Measurements from ENCODE around the gene RNF25.

The RNF25 gene

DNA sequence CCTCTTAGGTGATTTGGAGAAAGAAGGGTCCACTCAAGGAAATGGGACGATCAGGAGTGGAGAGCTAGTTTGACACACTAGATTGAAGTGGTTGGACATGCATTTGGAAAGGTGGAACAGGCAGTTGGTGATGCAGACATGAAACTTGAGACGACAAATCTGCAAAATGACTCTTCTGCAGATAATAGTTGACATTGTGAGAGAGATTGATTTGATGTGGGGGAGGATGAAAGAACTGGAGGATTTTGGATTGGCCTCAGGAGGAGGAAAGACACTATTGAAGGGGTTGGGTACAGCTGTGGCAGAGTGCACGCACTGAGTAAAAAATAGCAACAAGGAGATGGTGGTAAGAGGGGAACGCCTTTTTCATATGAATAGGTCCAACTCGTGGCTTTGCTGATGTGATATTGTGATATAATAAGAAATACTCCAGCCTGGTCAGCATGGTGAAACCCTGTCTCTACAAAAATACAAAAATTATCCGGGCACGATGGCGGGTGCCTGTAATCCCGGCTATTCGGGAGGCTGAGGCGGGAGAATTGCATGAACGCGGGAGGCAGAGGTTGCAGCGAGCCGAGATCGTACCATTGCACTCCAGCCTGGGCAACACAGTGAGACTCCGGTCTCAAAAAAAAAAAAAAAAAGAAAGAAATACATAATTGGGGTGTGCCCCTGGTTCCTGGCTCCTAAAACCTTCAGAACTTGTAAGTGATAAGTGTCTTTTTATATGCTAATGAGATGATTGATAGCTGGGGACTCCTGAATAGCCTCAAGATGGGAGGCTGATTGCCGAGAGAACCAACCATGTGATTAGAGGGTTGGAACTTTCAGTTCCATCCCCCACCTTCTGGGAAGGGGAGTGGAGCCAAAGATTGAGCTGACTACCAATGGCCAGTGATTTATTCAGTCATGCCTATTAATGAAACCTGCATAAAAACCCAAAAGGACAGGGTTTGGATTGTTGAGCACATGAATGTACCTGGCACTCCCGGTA, 48.5 kb upstream of the RNF25 start (continued):
- TF ChIP-seq, protein P1, sequence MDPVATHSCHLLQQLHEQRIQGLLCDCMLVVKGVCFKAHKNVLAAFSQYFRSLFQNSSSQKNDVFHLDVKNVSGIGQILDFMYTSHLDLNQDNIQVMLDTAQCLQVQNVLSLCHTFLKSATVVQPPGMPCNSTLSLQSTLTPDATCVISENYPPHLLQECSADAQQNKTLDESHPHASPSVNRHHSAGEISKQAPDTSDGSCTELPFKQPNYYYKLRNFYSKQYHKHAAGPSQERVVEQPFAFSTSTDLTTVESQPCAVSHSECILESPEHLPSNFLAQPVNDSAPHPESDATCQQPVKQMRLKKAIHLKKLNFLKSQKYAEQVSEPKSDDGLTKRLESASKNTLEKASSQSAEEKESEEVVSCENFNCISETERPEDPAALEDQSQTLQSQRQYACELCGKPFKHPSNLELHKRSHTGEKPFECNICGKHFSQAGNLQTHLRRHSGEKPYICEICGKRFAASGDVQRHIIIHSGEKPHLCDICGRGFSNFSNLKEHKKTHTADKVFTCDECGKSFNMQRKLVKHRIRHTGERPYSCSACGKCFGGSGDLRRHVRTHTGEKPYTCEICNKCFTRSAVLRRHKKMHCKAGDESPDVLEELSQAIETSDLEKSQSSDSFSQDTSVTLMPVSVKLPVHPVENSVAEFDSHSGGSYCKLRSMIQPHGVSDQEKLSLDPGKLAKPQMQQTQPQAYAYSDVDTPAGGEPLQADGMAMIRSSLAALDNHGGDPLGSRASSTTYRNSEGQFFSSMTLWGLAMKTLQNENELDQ (tag by site-specific recombination; IDR thresholded peaks at IDR 0.05; ENCODE audit: low read depth), result no peak
- TF ChIP-seq KLF8 (tag by site-specific recombination; IDR thresholded peaks at IDR 0.05) (0 out of 2 replicates have a peak, but pooled peaks have one; percentile 27), ZNF701 (tag by site-specific recombination; IDR thresholded peaks at IDR 0.05) (no peak), ZNF311 (tag by site-specific recombination; IDR thresholded peaks at IDR 0.05; ENCODE audit: borderline replicate concordance) (no peak), ZNF600 (tag by site-specific recombination; IDR thresholded peaks at IDR 0.05) (0 out of 2 replicates have a peak, but pooled peaks have one; percentile 29), ZNF335 (tag by site-specific recombination; conservative IDR thresholded peaks at IDR 0.05) (no peak), ZNF621 (tag by site-specific recombination; IDR thresholded peaks at IDR 0.05) (no peak), ZXDB (tag by site-specific recombination; IDR thresholded peaks at IDR 0.05) (peak; percentile 54; the same call in 1 of the 2 replicates), SP7 (tag by site-specific recombination; IDR thresholded peaks at IDR 0.05) (peak; percentile 65), ZNF426 (tag by site-specific recombination; IDR thresholded peaks at IDR 0.05) (no peak), ZNF10 (tag by site-specific recombination; IDR thresholded peaks at IDR 0.05) (no peak), ZNF223 (tag by site-specific recombination; IDR thresholded peaks at IDR 0.05) (peak; percentile 74; the same call in 1 of the 2 replicates), ZNF48 (tag by site-specific recombination; IDR thresholded peaks at IDR 0.05) (no peak), ZBTB21 (tag by site-specific recombination; IDR thresholded peaks at IDR 0.05) (no peak), ZFHX2 (tag by site-specific recombination; conservative IDR thresholded peaks at IDR 0.05) (peak; percentile 28; the same call in 1 of the 2 replicates), GFI1B (tag by site-specific recombination; IDR thresholded peaks at IDR 0.05) (peak; percentile 96), ZNF629 (tag by site-specific recombination; IDR thresholded peaks at IDR 0.05) (peak; percentile 23; the same call in 1 of the 2 replicates), ZEB2 (tag by site-specific recombination; IDR thresholded peaks at IDR 0.05) (no peak), EGR2 (tag by site-specific recombination; IDR thresholded peaks at IDR 0.05; ENCODE audit: low read depth) (peak; percentile 17; the same call in 1 of the 2 replicates)
- TF ChIP-seq, protein P2, sequence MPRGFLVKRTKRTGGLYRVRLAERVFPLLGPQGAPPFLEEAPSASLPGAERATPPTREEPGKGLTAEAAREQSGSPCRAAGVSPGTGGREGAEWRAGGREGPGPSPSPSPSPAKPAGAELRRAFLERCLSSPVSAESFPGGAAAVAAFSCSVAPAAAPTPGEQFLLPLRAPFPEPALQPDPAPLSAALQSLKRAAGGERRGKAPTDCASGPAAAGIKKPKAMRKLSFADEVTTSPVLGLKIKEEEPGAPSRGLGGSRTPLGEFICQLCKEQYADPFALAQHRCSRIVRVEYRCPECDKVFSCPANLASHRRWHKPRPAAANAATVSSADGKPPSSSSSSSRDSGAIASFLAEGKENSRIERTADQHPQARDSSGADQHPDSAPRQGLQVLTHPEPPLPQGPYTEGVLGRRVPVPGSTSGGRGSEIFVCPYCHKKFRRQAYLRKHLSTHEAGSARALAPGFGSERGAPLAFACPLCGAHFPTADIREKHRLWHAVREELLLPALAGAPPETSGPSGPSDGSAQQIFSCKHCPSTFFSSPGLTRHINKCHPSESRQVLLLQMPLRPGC (tag by site-specific recombination; IDR thresholded peaks at IDR 0.05), result 0 out of 2 replicates have a peak, but pooled peaks have one; percentile 35
- TF ChIP-seq, protein P3, sequence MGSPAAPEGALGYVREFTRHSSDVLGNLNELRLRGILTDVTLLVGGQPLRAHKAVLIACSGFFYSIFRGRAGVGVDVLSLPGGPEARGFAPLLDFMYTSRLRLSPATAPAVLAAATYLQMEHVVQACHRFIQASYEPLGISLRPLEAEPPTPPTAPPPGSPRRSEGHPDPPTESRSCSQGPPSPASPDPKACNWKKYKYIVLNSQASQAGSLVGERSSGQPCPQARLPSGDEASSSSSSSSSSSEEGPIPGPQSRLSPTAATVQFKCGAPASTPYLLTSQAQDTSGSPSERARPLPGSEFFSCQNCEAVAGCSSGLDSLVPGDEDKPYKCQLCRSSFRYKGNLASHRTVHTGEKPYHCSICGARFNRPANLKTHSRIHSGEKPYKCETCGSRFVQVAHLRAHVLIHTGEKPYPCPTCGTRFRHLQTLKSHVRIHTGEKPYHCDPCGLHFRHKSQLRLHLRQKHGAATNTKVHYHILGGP (tag by site-specific recombination; IDR thresholded peaks at IDR 0.05), result no peak
- TF ChIP-seq, protein P4, sequence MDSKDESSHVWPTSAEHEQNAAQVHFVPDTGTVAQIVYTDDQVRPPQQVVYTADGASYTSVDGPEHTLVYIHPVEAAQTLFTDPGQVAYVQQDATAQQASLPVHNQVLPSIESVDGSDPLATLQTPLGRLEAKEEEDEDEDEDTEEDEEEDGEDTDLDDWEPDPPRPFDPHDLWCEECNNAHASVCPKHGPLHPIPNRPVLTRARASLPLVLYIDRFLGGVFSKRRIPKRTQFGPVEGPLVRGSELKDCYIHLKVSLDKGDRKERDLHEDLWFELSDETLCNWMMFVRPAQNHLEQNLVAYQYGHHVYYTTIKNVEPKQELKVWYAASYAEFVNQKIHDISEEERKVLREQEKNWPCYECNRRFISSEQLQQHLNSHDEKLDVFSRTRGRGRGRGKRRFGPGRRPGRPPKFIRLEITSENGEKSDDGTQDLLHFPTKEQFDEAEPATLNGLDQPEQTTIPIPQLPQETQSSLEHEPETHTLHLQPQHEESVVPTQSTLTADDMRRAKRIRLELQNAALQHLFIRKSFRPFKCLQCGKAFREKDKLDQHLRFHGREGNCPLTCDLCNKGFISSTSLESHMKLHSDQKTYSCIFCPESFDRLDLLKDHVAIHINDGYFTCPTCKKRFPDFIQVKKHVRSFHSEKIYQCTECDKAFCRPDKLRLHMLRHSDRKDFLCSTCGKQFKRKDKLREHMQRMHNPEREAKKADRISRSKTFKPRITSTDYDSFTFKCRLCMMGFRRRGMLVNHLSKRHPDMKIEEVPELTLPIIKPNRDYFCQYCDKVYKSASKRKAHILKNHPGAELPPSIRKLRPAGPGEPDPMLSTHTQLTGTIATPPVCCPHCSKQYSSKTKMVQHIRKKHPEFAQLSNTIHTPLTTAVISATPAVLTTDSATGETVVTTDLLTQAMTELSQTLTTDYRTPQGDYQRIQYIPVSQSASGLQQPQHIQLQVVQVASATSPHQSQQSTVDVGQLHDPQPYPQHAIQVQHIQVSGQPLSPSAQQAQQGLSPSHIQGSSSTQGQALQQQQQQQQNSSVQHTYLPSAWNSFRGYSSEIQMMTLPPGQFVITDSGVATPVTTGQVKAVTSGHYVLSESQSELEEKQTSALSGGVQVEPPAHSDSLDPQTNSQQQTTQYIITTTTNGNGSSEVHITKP (tag by site-specific recombination; IDR thresholded peaks at IDR 0.05), result peak; percentile 28
- TF ChIP-seq, protein P5, sequence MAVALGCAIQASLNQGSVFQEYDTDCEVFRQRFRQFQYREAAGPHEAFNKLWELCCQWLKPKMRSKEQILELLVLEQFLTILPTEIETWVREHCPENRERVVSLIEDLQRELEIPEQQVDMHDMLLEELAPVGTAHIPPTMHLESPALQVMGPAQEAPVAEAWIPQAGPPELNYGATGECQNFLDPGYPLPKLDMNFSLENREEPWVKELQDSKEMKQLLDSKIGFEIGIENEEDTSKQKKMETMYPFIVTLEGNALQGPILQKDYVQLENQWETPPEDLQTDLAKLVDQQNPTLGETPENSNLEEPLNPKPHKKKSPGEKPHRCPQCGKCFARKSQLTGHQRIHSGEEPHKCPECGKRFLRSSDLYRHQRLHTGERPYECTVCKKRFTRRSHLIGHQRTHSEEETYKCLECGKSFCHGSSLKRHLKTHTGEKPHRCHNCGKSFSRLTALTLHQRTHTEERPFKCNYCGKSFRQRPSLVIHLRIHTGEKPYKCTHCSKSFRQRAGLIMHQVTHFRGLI (tag by site-specific recombination; IDR thresholded peaks at IDR 0.05), result no peak
- TF ChIP-seq, protein P6, sequence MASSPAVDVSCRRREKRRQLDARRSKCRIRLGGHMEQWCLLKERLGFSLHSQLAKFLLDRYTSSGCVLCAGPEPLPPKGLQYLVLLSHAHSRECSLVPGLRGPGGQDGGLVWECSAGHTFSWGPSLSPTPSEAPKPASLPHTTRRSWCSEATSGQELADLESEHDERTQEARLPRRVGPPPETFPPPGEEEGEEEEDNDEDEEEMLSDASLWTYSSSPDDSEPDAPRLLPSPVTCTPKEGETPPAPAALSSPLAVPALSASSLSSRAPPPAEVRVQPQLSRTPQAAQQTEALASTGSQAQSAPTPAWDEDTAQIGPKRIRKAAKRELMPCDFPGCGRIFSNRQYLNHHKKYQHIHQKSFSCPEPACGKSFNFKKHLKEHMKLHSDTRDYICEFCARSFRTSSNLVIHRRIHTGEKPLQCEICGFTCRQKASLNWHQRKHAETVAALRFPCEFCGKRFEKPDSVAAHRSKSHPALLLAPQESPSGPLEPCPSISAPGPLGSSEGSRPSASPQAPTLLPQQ (tag by site-specific recombination; IDR thresholded peaks at IDR 0.05), result 0 out of 2 replicates have a peak, but pooled peaks have one; percentile 14
- TF ChIP-seq, protein P7, sequence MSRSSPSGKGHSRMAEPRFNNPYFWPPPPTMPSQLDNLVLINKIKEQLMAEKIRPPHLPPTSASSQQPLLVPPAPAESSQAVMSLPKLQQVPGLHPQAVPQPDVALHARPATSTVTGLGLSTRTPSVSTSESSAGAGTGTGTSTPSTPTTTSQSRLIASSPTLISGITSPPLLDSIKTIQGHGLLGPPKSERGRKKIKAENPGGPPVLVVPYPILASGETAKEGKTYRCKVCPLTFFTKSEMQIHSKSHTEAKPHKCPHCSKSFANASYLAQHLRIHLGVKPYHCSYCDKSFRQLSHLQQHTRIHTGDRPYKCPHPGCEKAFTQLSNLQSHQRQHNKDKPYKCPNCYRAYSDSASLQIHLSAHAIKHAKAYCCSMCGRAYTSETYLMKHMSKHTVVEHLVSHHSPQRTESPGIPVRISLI (tag by site-specific recombination; IDR thresholded peaks at IDR 0.05), result no peak
